ENCODE measurements around the gene ASTL.

The ASTL gene

DNA sequence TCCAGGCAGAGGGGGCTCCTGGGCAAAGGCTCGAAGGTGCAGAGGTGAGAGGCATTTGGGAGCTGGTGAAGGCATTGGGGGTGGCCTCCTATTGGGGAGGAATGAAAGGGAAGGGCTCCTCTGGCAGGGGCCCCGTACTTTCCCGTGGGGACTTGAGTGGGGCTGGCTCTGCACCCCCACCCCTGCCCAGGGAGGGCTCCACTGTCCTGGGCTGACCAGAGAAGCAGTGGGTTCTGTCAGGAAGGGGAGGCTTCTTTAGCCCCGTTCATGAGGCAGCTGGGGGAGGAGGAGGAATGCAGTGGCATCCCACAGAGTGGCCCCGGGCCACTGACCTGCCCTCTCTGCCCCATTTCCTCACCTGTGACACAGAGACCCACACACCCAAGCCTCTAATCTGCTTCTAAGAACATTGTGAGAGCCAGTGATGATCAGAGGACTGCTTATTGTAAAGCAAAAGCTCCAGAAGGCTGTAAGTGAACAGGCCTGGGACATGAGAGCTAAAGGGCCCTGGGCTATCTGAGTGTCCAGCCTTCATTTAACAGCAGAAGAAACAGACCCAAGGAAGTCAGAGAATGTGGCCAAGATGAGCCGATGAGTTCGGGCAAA, 65.0 kb downstream of the ASTL start:
- H3K27ac ChIP-seq = no peak overlapping the region
- no peak for TF ChIP-seq ZFX (IDR thresholded peaks at IDR 0.05)
- TF ChIP-seq, protein P1, sequence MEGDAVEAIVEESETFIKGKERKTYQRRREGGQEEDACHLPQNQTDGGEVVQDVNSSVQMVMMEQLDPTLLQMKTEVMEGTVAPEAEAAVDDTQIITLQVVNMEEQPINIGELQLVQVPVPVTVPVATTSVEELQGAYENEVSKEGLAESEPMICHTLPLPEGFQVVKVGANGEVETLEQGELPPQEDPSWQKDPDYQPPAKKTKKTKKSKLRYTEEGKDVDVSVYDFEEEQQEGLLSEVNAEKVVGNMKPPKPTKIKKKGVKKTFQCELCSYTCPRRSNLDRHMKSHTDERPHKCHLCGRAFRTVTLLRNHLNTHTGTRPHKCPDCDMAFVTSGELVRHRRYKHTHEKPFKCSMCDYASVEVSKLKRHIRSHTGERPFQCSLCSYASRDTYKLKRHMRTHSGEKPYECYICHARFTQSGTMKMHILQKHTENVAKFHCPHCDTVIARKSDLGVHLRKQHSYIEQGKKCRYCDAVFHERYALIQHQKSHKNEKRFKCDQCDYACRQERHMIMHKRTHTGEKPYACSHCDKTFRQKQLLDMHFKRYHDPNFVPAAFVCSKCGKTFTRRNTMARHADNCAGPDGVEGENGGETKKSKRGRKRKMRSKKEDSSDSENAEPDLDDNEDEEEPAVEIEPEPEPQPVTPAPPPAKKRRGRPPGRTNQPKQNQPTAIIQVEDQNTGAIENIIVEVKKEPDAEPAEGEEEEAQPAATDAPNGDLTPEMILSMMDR (conservative IDR thresholded peaks at IDR 0.05) = no peak
